Fibroblast of peridontal ligament (primary cell): Measurements from ENCODE around the gene C1QTNF6.

Experiments used
- DNase-seq: peaks from one replicate; pipeline ENCODE4 v3.0.0-alpha.2; 2010; ENCODE audit errors: extremely low read depth

C1QTNF6 gene

GRCh38 chr22:37162221-37163095, 25.6 kb downstream of the C1QTNF6 start:
- no peak for DNase-seq

- no peak for DNase-seq
Observed at GRCh38 chr22:37161443-37161842, 26.6 kb downstream of the C1QTNF6 start.

GRCh38 chr22:37160027-37160426, 28.0 kb downstream of the C1QTNF6 start:
- no peak for DNase-seq

- DNase-seq, result no peak
Observed at GRCh38 chr22:37158963-37159290, 29.1 kb downstream of the C1QTNF6 start.

GRCh38 chr22:37157516-37158285, 30.3 kb downstream of the C1QTNF6 start:
- DNase-seq, result no peak

- no peak for DNase-seq
Observed at GRCh38 chr22:37156686-37157435, 31.2 kb downstream of the C1QTNF6 start.

- no peak for DNase-seq
Observed at GRCh38 chr22:37155971-37156370, 32.1 kb downstream of the C1QTNF6 start.

GRCh38 chr22:37154925-37155712, 32.9 kb downstream of the C1QTNF6 start:
- no peak for DNase-seq

- no peak for DNase-seq
Observed at GRCh38 chr22:37153901-37154300, 34.1 kb downstream of the C1QTNF6 start.

GRCh38 chr22:37151401-37151800, 36.6 kb downstream of the C1QTNF6 start:
- DNase-seq, result no peak

GRCh38 chr22:37150701-37151100, 37.3 kb downstream of the C1QTNF6 start:
- no peak for DNase-seq

- DNase-seq, result no peak
Observed at GRCh38 chr22:37148742-37149665, 39.0 kb downstream of the C1QTNF6 start.

- DNase-seq, result no peak
Observed at GRCh38 chr22:37148031-37148651, 39.9 kb downstream of the C1QTNF6 start.

GRCh38 chr22:37147186-37147990, 40.7 kb downstream of the C1QTNF6 start:
- DNase-seq, result no peak

GRCh38 chr22:37146507-37147180, 41.4 kb downstream of the C1QTNF6 start:
- no peak for DNase-seq

- DNase-seq, result no peak
Observed at GRCh38 chr22:37146051-37146385, 42.0 kb downstream of the C1QTNF6 start.

- no peak for DNase-seq
Observed at GRCh38 chr22:37145180-37146050, 42.6 kb downstream of the C1QTNF6 start.

- no peak for DNase-seq
Observed at GRCh38 chr22:37144180-37144554, 43.9 kb downstream of the C1QTNF6 start.
